GM12892 (cell line): ENCODE data around the gene DCLK1.

Source experiments
- POLR2A ChIP-seq: IDR thresholded peaks from 2 replicates; pipeline ENCODE4 v1.6.1; 2011; ENCODE audit warnings: low read depth, low read length, control low read depth
- POLR2AphosphoS5 ChIP-seq: IDR thresholded peaks from 2 replicates; pipeline ENCODE4 v1.6.1; 2011; ENCODE audit warnings: low read depth, low read length, control low read depth
- TAF1 ChIP-seq: IDR thresholded peaks from 2 replicates; pipeline ENCODE4 v1.6.1; 2011; ENCODE audit warnings: low read depth, mild to moderate bottlenecking, control low read depth, low read length, borderline replicate concordance

DNA sequence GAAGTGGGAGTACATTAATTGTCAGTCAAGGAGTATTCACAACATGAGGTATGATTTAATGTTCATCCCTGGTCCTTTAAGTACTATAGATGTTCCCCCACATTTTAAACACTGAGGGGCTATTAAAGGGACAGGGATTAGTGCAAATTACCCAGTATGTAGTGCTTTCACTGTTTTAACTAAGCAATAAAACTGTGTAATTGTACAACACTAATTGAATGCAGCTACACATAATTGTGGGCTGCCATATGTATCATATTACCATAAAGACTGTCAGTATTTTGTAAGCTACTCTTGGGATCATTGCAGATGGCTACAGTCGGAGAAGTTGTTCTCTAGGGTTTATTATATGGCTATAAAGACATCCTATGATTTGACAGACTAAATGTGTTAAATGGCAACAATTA, 316.6 kb downstream of the DCLK1 start:
- TF ChIP-seq POLR2A: no peak
- TF ChIP-seq POLR2AphosphoS5: no peak
- no peak for TF ChIP-seq TAF1
